ENCODE data around the gene HMX3. TPM values are rescaled to one million over a fixed set of nuclear protein-coding genes. Genes with fewer than 3 reads are reported as not detected.

Gene HMX3
- total RNA-seq, 1 experiment from 2014 or later = not detected

DNA sequence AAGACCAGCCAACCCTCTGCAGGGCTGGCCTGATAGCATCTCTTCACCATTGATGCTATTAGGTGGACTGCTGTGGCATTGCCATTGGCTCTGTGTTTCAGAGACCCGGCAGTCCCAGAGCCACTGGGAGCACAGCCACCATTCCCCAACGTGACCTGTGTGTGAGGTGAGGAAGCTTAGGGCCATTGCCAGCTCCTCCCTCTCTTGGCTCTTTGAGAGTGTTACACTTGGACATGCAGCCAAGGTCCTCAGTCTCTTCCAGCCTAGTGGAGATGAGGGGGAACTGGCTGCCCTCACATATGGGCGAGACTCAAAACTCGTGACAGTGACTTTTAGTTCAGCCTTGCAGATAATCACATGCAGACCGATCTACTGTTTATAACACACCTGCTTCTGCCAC lies 39.3 kb upstream of the HMX3 start:
- H3K27ac ChIP-seq (ENCODE audit: insufficient read length, low read depth, low read length) = no peak overlapping the region
- H3K14ac ChIP-seq (ENCODE audit: insufficient read depth, low read length) = no peak overlapping the region
- Mint-ChIP-seq H3K27ac (no peak overlapping the region), H3K9me3 (no peaks in the 10 kb centered on the region), H3K4me3 (no peak overlapping the region), H3K4me1 (peaks cover 0 to 4% of the 10 kb centered on the region in 2 experiments; a peak in 2 of 4 replicates), H3K36me3 (ENCODE audit: insufficient read depth in 1 of 3, low read depth in 3 of 3) (no peaks in the 10 kb centered on the region; a peak in 1 of 7 replicates), H3K27me3 (ENCODE audit: low read depth) (peaks cover 34% of the 10 kb centered on the region)
- no peak overlapping the region for H3K18ac ChIP-seq (ENCODE audit: insufficient read length, low read depth, low read length)
- H2BK120ac ChIP-seq (ENCODE audit: low read depth, low read length, poor library complexity, severe bottlenecking) = no peak overlapping the region
- no peaks in the 10 kb centered on the region for H3K23me2 ChIP-seq (ENCODE audit: insufficient read length, low read depth, low read length, poor library complexity, severe bottlenecking)
- TF ChIP-seq, protein P1, sequence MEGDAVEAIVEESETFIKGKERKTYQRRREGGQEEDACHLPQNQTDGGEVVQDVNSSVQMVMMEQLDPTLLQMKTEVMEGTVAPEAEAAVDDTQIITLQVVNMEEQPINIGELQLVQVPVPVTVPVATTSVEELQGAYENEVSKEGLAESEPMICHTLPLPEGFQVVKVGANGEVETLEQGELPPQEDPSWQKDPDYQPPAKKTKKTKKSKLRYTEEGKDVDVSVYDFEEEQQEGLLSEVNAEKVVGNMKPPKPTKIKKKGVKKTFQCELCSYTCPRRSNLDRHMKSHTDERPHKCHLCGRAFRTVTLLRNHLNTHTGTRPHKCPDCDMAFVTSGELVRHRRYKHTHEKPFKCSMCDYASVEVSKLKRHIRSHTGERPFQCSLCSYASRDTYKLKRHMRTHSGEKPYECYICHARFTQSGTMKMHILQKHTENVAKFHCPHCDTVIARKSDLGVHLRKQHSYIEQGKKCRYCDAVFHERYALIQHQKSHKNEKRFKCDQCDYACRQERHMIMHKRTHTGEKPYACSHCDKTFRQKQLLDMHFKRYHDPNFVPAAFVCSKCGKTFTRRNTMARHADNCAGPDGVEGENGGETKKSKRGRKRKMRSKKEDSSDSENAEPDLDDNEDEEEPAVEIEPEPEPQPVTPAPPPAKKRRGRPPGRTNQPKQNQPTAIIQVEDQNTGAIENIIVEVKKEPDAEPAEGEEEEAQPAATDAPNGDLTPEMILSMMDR (conservative IDR thresholded peaks at IDR 0.05) = no peak
- H2BK12ac ChIP-seq (ENCODE audit: insufficient read length, low read depth, low read length) = no peak overlapping the region
- no CpG with 5 or more reads among the region's 5 CpGs for WGBS (ENCODE audit: extremely low coverage, insufficient read length, low lambda C conversion rate)
- H3K9me3 ChIP-seq (ENCODE audit: control insufficient read depth, low read depth, low read length) = no peaks in the 10 kb centered on the region
- no peaks in the 10 kb centered on the region for H3K79me1 ChIP-seq (ENCODE audit: insufficient read depth, low read depth, low read length, poor library complexity, severe bottlenecking)
- H3K56ac ChIP-seq (ENCODE audit: insufficient read length, low read depth, low read length) = no peak overlapping the region
- no peak overlapping the region for H2AFZ ChIP-seq (ENCODE audit: low read length)
- H2BK20ac ChIP-seq (ENCODE audit: low read depth, low read length, poor library complexity, severe bottlenecking) = no peak overlapping the region
- H3K4ac ChIP-seq (ENCODE audit: low read depth, low read length) = no peak overlapping the region
- H4K8ac ChIP-seq (replicated peaks; ENCODE audit: insufficient read length, low read depth, low read length) = no peak overlapping the region
- no peak for DNase-seq
- no peaks in the 10 kb centered on the region for H4K20me1 ChIP-seq (ENCODE audit: control insufficient read depth, insufficient read depth, insufficient read length)
- no peak overlapping the region for H2BK15ac ChIP-seq (ENCODE audit: low read depth, low read length)
- H3T11ph ChIP-seq (ENCODE audit: low read length) = no peak overlapping the region
- no peaks in the 10 kb centered on the region for H3K79me2 ChIP-seq (ENCODE audit: insufficient read depth, low read length)
- no peak overlapping the region for H2BK5ac ChIP-seq (ENCODE audit: insufficient read length, low read length)
- H3K4me2 ChIP-seq (ENCODE audit: insufficient read depth, insufficient read length, low read length) = no peak overlapping the region
- no peak overlapping the region for H2AK5ac ChIP-seq (ENCODE audit: insufficient read length, low read length)
- H4K91ac ChIP-seq (ENCODE audit: insufficient read length, low read depth, low read length) = no peak overlapping the region
- H3K23ac ChIP-seq (ENCODE audit: insufficient read length, low read depth, low read length) = no peak overlapping the region
- H3K27me3 ChIP-seq (ENCODE audit: insufficient read depth, low read length) = no peaks in the 10 kb centered on the region
- no peak overlapping the region for H3K9ac ChIP-seq (ENCODE audit: extremely low read depth, insufficient read length, low read length)
- H3K4me1 ChIP-seq (ENCODE audit: insufficient read depth, low read length) = no peaks in the 10 kb centered on the region
- no peak overlapping the region for H4K5ac ChIP-seq (ENCODE audit: insufficient read length, low read depth, low read length)
